Middle frontal gyrus (tissue), 1 donor: Measurements from ENCODE around the gene GABARAP.
A peak's percentile ranks its signal among the peaks of the same experiment; 100 is the strongest.

ENCODE experiments used
- DNase-seq: peaks from one replicate; pipeline ENCODE4 v3.0.0-alpha.2; 2015; ENCODE audit warnings: low spot score; ENCODE audit errors: extremely low spot score

GABARAP gene

GRCh38 chr17:7241783-7242716, at the start of gene GABARAP:
GABARAP (minus strand) TSS chr17:7242449; CDS start chr17:7242330, 119 bp downstream.
- peak; percentile 93 for DNase-seq

DNA sequence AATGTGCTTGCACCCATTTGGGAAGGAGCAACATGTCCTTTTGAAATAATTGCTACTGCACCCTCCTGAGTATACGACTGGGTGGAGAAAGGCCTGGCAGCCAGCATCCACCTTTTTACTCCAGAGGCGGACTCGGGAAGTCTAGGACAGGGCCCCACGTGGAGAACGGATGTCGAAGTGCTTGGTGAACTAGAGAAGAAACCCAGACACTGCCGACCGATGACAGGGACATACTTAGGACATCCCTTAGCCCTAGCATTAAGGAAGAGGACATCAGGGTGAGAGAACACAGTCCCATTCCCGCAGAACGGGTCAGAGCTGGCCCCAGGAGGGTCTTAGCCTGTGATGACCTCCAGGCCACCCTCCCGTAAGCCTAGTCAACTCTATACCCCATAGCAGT, 48.4 kb upstream of the GABARAP start:
- DNase-seq, result no peak

- DNase-seq, result no peak
These were observed 47.9 kb upstream of the GABARAP start for GRCh38 chr17:7290166-7290565.

DNA sequence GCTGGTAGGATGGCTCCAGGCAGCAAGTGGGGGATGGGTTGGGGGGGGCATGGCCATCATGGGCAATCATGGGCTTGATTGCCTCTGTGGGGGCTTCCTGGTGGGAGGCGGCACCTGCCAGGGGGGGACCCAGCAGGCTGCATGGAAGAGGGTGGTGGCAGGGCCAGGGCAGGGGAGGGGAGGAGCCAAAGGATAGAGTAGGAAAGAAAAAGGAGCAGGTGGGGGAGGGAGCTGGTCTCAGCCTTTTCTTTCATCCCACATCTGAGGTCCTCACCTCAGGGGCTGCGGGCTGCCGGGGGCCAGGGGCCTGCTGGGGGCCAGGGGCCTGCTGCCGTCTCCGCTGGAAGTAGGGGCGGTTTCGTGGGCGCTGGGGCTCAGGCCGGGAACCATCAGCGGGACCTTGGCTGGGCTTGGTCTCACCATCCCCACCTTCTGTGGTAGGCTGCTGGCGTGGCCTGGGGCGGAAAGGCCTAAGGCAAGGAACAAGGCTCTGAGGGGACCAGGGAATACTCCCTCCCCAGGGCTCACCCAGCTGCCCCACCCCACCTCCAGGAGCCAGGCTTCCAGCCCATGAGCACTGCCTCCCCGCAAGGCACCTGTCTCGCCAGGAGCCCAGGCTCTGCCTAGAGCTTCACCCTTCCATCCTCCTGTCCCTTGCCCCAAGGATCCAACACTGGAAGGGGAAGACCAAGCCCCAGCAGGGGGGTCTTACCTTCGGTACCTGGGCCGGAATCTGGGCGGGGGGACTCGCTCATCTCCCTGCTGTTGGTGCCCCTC, 47.2 kb upstream of the GABARAP start:
- no peak for DNase-seq

- DNase-seq, result no peak
These were observed 43.4 kb upstream of the GABARAP start for GRCh38 chr17:7285679-7286078.

- no peak for DNase-seq
These were observed 42.7 kb upstream of the GABARAP start for GRCh38 chr17:7284911-7285310.

DNA sequence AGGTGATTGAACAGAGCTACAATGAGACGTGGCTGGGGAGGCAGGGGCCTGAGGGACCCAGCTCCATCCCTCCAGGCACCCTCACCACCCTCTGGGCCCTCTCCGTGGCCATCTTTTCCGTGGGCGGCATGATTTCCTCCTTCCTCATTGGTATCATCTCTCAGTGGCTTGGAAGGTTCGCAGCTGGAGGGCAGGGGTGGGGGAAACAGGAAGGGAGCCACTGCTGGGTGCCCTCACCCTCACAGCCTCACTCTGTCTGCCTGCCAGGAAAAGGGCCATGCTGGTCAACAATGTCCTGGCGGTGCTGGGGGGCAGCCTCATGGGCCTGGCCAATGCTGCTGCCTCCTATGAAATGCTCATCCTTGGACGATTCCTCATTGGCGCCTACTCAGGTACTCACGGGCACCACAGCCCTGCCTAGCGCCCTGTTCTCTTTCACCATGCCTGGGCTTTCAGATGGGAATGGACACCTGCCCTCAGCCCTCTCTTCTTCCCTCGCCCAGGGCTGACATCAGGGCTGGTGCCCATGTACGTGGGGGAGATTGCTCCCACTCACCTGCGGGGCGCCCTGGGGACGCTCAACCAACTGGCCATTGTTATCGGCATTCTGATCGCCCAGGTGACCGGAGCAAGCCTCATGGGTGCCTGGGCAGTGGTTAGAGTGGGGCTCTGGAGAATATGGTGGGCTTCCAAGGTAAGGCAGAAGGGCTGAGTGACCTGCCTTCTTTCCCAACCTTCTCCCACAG, 41.4 kb upstream of the GABARAP start:
- DNase-seq, result no peak

DNA sequence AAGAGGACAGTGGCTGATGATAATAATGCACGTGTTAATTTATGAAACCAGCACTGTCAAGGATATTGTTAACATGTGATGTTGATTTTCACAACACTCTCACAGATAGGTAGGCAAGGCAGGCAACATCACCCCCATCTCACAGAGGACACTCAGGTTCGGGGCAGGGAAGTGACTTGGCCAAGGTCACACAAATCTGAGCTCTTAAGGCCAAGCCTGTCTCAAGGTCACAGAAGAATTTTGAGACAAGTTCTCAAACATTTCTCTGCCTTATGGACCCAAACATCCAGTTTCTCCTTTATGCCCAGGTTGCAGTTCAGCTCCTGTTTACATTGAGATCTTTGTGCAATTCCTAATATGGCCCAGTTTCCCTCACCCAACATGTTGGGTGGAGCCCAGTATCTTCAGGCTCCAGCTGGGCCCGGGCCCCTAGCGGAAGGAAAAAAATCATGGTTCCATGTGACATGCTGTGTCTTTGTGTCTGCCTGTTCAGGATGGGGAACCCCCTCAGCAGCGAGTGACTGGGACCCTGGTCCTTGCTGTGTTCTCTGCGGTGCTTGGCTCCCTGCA, 40.6 kb upstream of the GABARAP start:
- DNase-seq, result no peak

- no peak for DNase-seq
These were observed 39.9 kb upstream of the GABARAP start for GRCh38 chr17:7281953-7282751.

DNA sequence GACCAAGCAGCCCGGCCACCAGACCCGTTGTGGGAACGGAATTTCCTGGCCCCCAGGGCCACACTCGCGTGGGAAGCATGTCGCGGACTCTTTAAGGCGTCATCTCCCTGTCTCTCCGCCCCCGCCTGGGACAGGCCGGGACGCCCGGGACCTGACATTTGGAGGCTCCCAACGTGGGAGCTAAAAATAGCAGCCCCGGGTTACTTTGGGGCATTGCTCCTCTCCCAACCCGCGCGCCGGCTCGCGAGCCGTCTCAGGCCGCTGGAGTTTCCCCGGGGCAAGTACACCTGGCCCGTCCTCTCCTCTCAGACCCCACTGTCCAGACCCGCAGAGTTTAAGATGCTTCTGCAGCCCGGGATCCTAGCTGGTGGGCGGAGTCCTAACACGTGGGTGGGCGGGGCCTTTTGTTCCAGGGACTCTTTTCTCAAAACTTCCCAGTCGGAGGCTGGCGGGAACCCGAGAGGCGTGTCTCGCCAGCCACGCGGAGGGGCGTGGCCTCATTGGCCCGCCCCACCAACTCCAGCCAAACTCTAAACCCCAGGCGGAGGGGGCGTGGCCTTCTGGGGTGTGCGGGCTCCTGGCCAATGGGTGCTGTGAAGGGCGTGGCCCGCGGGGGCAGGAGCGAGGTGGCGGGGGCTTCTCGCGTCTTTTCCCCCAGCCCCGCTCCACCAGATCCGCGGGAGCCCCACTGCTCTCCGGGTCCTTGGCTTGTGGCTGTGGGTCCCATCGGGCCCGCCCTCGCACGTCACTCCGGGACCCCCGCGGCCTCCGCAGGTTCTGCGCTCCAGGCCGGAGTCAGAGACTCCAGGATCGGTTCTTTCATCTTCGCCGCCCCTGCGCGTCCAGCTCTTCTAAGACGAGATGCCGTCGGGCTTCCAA, 39.1 kb upstream of the GABARAP start, which contains the start of gene SLC2A4:
Gene SLC2A4 (plus strand): TSS at position 645 of the 879 bp plus-strand sequence. CDS start 217 bp downstream, at position 862.
- DNase-seq, result no peak

DNA sequence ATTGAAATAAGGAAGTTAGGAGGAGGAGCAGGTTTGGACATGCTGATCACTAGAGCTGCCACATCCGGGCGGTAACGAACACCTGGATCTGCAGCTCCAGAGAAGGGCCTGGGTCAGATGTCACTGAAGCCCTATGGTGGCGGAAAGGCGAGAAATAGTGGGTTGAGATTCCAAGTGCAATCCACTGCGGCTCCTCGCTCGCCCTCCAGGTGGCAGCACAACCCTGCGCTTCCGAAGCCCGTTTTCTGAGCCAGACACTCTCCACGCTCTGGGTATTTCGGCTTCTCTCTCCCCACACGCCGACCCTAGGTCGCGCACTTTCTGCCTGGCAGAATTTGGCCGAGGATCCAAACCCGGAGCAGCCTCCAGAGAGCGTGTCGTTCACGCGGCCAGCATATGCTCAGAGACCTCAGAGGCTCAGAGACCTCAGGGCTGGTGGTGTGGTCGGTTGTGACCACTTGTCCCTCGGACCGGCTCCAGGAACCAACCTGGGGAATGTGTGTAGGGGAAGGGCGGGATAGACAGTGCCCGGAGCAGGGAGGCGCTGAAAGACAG, 38.3 kb upstream of the GABARAP start:
- DNase-seq, result peak; percentile 44

DNA sequence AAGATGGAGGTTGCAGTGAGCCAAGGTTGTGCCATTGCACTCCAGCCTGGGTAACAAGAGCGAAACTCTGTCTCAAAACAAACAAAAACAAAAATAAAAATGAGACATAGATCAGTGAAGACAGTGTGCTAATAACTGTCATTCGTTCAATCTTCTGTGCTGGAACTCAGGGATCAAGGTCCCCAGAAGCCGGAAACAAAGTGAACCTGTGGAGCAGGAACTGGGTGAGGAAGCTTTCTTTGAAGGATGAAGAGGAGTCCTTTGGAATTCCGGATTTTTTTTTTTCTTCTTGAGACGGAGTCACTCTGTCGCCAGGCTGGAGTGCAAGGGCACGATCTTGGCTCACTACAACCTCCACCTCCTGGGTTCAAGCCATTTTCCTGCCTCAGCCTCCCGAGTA, 37.2 kb upstream of the GABARAP start:
- no peak for DNase-seq

- DNase-seq, result no peak
These were observed 24.5 kb upstream of the GABARAP start for GRCh38 chr17:7266784-7267183.

DNA sequence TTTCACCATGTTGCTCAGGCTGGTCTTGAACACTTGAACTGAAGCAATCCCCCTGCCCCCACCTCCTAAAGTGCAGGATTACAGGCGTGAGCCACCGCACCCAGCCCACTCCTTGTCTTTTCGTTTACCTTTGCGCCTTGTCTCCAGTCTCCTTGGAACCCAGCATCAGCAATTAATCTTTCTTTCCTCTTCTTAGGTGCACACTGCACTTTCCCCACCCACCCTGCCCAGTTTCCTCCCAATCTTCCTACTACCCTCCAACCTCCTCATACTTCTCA, 21.5 kb upstream of the GABARAP start:
- no peak for DNase-seq

GRCh38 chr17:7262935-7263800, 20.9 kb upstream of the GABARAP start:
- DNase-seq, result no peak

GRCh38 chr17:7262192-7262934, 20.1 kb upstream of the GABARAP start, which contains the start of gene CLDN7:
CLDN7 (minus strand) TSS chr17:7262478; CDS start chr17:7262043, 435 bp downstream.
- no peak for DNase-seq

DNA sequence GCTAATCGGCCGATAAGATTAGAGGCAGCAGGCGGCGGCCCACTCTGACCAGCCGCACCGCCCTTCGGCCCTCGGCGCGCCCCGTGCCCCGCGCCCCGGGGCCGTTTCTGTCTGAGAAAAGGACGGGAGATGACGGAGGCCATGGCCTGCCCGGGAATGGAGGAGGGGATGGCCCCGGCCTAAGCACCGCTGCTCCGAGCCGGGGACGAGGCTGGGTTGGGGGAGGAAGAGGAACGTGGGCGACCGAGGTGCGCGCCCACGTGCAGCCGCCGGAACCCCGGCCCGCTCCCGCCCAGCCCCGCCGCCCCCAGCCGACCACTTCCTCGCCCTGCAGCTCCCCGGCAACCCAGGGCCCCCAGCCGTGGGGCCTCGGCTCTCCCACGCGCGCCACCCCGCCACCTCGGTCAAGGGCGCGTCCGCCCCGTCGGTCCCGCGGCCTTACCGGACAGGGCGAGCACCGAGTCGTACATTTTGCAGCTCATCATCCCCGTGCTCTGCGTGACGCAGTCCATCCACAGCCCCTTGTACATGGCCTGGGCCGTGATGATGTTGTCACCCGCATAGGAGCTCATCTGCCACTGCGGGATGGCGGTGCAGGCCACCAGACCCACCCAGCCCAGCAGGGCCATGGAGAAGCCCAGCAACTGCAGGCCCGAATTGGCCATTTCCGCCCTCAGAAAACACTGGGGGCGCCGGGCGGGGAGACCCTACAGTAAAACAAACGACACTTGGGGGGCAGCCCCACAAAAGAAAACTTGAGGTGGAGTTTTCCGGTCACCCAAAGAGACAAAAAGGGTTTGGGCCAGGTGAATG, 19.3 kb upstream of the GABARAP start:
- DNase-seq, result no peak
